IMR-90 (cell line): Measurements from ENCODE around the gene PIEZO1. TPM values are rescaled to one million over a fixed set of nuclear protein-coding genes. Genes with fewer than 3 reads are reported as not detected.

Experiments used
- ATAC-seq: fragments of 200-7000 bp; cut with Tn5 transposase; 2 replicates; pipeline ENCODE4 v1.9.1; 2020; ENCODE audit warnings: low read depth, mild to moderate bottlenecking, moderate library complexity
- BruUV-seq: library from RNA; stranded (reverse); fragments of 400-500 nt; replicated peaks from 2 replicates; lab custom pipeline; 2021; lab: Mats Ljungman, UMichigan
- CTCF ChIA-PET: fragments of 300-600 bp; formaldehyde crosslinking; extraction: SDS; loops from one replicate; lab custom pipeline; 2021; ENCODE audit warnings: antibody characterized with exemption; lab: Yijun Ruan, JAX
- POLR2A ChIA-PET: fragments of 300-600 bp; sonication (Branson Sonifier 250); formaldehyde crosslinking; loops from one replicate; lab custom pipeline; 2022; ENCODE audit warnings: antibody characterized with exemption; ENCODE audit not compliant: unreplicated experiment; lab: Charles Lee
- DNase-seq: peaks from one replicate; pipeline ENCODE4 v3.0.0; 2013
- H2AFZ ChIP-seq: replicated peaks from 2 replicates; pipeline ENCODE3; 2013; ENCODE audit warnings: low read length, mild to moderate bottlenecking; ENCODE audit not compliant: poor library complexity
- H2AK5ac ChIP-seq: 2 replicates; pipeline ENCODE4 v1.6.1; 2013; ENCODE audit warnings: low read depth, low read length, inconsistent platforms
- H2AK9ac ChIP-seq: replicated peaks from 2 replicates; pipeline ENCODE3; 2013; ENCODE audit warnings: mild to moderate bottlenecking, low read depth, low read length, moderate library complexity; ENCODE audit not compliant: poor library complexity
- H2BK120ac ChIP-seq: 2 replicates; pipeline ENCODE4 v1.6.1; 2013; ENCODE audit warnings: low read depth, low read length, inconsistent platforms
- H2BK15ac ChIP-seq: 3 replicates; pipeline ENCODE4 v1.6.1; 2013; ENCODE audit warnings: low read depth, low read length, inconsistent platforms
- H2BK20ac ChIP-seq: 2 replicates; pipeline ENCODE4 v1.6.1; 2013; ENCODE audit warnings: low read depth, mild to moderate bottlenecking, inconsistent platforms, low read length, moderate library complexity
- H2BK5ac ChIP-seq: 2 replicates; pipeline ENCODE4 v1.6.1; 2013; ENCODE audit warnings: mild to moderate bottlenecking, low read depth, low read length, inconsistent platforms; ENCODE audit not compliant: poor library complexity, severe bottlenecking
- H3K14ac ChIP-seq: replicated peaks from 2 replicates; pipeline ENCODE4 v1.6.1; 2013; ENCODE audit warnings: low read depth, low read length, inconsistent platforms
- H3K18ac ChIP-seq: 2 replicates; pipeline ENCODE4 v1.6.1; 2013; ENCODE audit warnings: low read depth, low read length, control low read depth
- H3K23ac ChIP-seq: 2 replicates; pipeline ENCODE4 v1.6.1; 2013; ENCODE audit warnings: low read depth, low read length, inconsistent platforms
- H3K27ac ChIP-seq: 2 replicates; pipeline ENCODE4 v1.5.1; 2013; ENCODE audit warnings: mild to moderate bottlenecking, control low read depth, low read length; ENCODE audit not compliant: insufficient read depth
- H3K27me3 ChIP-seq: 2 replicates; pipeline ENCODE4 v1.6.1; 2013; ENCODE audit warnings: low read length; ENCODE audit not compliant: control insufficient read depth, insufficient read depth
- H3K36me3 ChIP-seq: 2 replicates; pipeline ENCODE4 v1.6.1; 2013; ENCODE audit warnings: low read length, mixed read lengths; ENCODE audit not compliant: control insufficient read depth, insufficient read depth
- H3K4ac ChIP-seq: 2 replicates; pipeline ENCODE4 v1.6.1; 2013; ENCODE audit warnings: low read depth, low read length, inconsistent platforms
- H3K4me1 ChIP-seq: 2 replicates; pipeline ENCODE4 v1.6.1; 2013; ENCODE audit warnings: low read length, mixed read lengths; ENCODE audit not compliant: control insufficient read depth, insufficient read depth
- H3K4me2 ChIP-seq: 2 replicates; pipeline ENCODE4 v1.6.1; 2013; ENCODE audit warnings: low read depth, mild to moderate bottlenecking, control low read depth, low read length, moderate library complexity
- H3K4me3 ChIP-seq: 2 replicates; pipeline ENCODE4 v1.5.1; 2013; ENCODE audit warnings: low read depth, mild to moderate bottlenecking, control low read depth, low read length, moderate library complexity; ENCODE audit not compliant: insufficient read depth
- H3K56ac ChIP-seq: 2 replicates; pipeline ENCODE4 v1.6.1; 2013; ENCODE audit warnings: low read length, inconsistent platforms; ENCODE audit not compliant: insufficient read depth; ENCODE audit errors: extremely low read depth
- H3K79me1 ChIP-seq, 2 experiments: 2 replicates each; pipeline ENCODE4 v1.6.1; 2013; ENCODE audit warnings: low read length in 2 of 2, inconsistent platforms in 1 of 2, low read depth in 1 of 2
- H3K9ac ChIP-seq: 2 replicates; pipeline ENCODE4 v1.6.1; 2013; ENCODE audit warnings: low read depth, low read length, control low read depth
- H3K9me1 ChIP-seq: 2 replicates; pipeline ENCODE4 v1.6.1; 2013; ENCODE audit warnings: low read length, inconsistent platforms; ENCODE audit not compliant: insufficient read depth
- H3K9me3 ChIP-seq: 2 replicates; pipeline ENCODE4 v1.6.1; 2013; ENCODE audit warnings: low read length; ENCODE audit not compliant: control insufficient read depth, insufficient read depth
- H4K20me1 ChIP-seq: 2 replicates; pipeline ENCODE4 v1.6.1; 2013; ENCODE audit warnings: low read length, inconsistent platforms; ENCODE audit not compliant: insufficient read depth
- H4K5ac ChIP-seq: 2 replicates; pipeline ENCODE4 v1.6.1; 2013; ENCODE audit warnings: mild to moderate bottlenecking, low read depth, low read length, control low read depth
- H4K8ac ChIP-seq, 2 experiments: 2 replicates each; pipeline ENCODE4 v1.6.1; 2013; ENCODE audit warnings: low read depth in 2 of 2, low read length in 2 of 2, control low read depth in 1 of 2, inconsistent platforms in 1 of 2
- H4K91ac ChIP-seq: 2 replicates; pipeline ENCODE4 v1.6.1; 2013; ENCODE audit warnings: low read depth, low read length, inconsistent platforms; ENCODE audit not compliant: insufficient read depth
- CEBPB ChIP-seq: IDR thresholded peaks from 2 replicates; pipeline ENCODE4 v1.6.1; 2012; ENCODE audit warnings: low read depth, low read length, improper control_type of control experiment
- CTCF ChIP-seq: conservative IDR thresholded peaks from 2 replicates; pipeline ENCODE4 v1.5.1; 2012; ENCODE audit warnings: mild to moderate bottlenecking, low read depth, low read length, improper control_type of control experiment
- MAZ ChIP-seq: IDR thresholded peaks from 2 replicates; pipeline ENCODE4 v1.6.1; 2012; ENCODE audit warnings: low read depth, mild to moderate bottlenecking, low read length, improper control_type of control experiment, moderate library complexity, borderline replicate concordance
- WGBS, 2 experiments: methylation state at CpG; one replicate each; pipeline versions ENCODE4 v1.1.5 to v1.1.7; 2013; ENCODE audit warnings: missing lambda C conversion rate in 2 of 2; ENCODE audit not compliant: insufficient read length in 1 of 2; ENCODE audit errors: extremely low coverage in 2 of 2; 5-methylcytosine and 5-hydroxymethylcytosine counted together
- dilution Hi-C: fragments of 300-500 bp; cut with HindIII; formaldehyde crosslinking; loops from one replicate; pipeline ENCODE4 v1.14.3; 2018; ENCODE audit warnings: low sequenced_read_pairs; ENCODE audit not compliant: unreplicated experiment
- in situ Hi-C: fragments of 300-500 bp; cut with MboI; formaldehyde crosslinking; loops from 3 replicates; pipeline ENCODE4 v1.14.3; 2019; ENCODE audit warnings: low sequenced_read_pairs, inconsistent platforms, mixed read lengths
- intact Hi-C: fragments of 100-400 bp; cut with micrococcal nuclease; formaldehyde crosslinking; loops from 2 replicates; pipeline ENCODE4 v1.10.0; 2022
- polyA plus RNA-seq, 3 experiments: library from polyadenylated mRNA; depleted of rRNA; stranded (reverse); fragments of >200 nt; gene quantifications; 2 replicates each; pipeline ENCODE4 v1.2.3, GENCODE V29; 2012; ENCODE audit warnings: low replicate concordance in 1 of 3
- total RNA-seq: library from RNA; depleted of rRNA; stranded (reverse); fragments of >200 nt; gene quantifications from 2 replicates; pipeline ENCODE4 v1.2.3, GENCODE V29; 2012

Gene PIEZO1
- total and polyA plus RNA-seq, 2 of the 4 experiments (the other 2 are of a cell fraction), result 36.2 to 372 TPM

- Histone ChIP-seq H2BK20ac (no peak overlapping the region), H2AFZ (peak overlapping the region; percentile 40), H2BK120ac (peak overlapping the region; percentile 10; the same call in 1 of the 2 replicates), H2BK15ac (no peak overlapping the region; the same call in 2 of the 3 replicates), H3K56ac (no peak overlapping the region), H3K79me1 (peaks cover 10 to 91% of the 10 kb centered on the region in 2 experiments), H4K20me1 (peaks cover 96% of the 10 kb centered on the region), H3K36me3 (peaks cover 8% of the 10 kb centered on the region), H2BK5ac (peak overlapping the region; percentile 50), H2AK5ac (peak overlapping the region; percentile 89), H4K91ac (no peak overlapping the region; the same call in 1 of the 2 replicates), H3K27me3 (no peaks in the 10 kb centered on the region), H3K4me3 (no peak overlapping the region), H3K9me3 (no peaks in the 10 kb centered on the region), H3K9me1 (peaks cover 46% of the 10 kb centered on the region), H3K4ac (peak overlapping the region; percentile 71), H3K27ac (peak overlapping the region; percentile 67), H3K18ac (peak overlapping the region; percentile 9; the same call in 1 of the 2 replicates), H4K8ac (peak overlapping the region in 1 of 2 experiments; percentile 65; a peak in 1 of 4 replicates), H3K23ac (no peak overlapping the region), H3K4me1 (peaks cover 59% of the 10 kb centered on the region), H3K4me2 (peak overlapping the region; percentile 42), H3K9ac (no peak overlapping the region), H4K5ac (peak overlapping the region; percentile 43), H2AK9ac (peak overlapping the region; percentile 74), H3K14ac (peak overlapping the region; percentile 25)
- in situ Hi-C loops (no loop called here), intact Hi-C loops (no loop called here), dilution Hi-C loops (no loop called here)
- TF ChIP-seq CTCF (no peak), MAZ (no peak), CEBPB (0 out of 2 replicates have a peak, but pooled peaks have one; percentile 12)
- ATAC-seq, result peak; percentile 5
- no TSS peak for BruUV-seq
- peak; percentile 57 for DNase-seq
- ChIA-PET CTCF (interaction anchor here (1.3 to 1.5 kb wide), 2 partner anchors 9 to 30 kb away, joined by 3 to 4 read pairs; no protein-coding TSS in a partner anchor), POLR2A (interaction anchor here (0.7 kb wide), 1 partner anchor 294 kb away, joined by 3 read pairs; no protein-coding TSS in a partner anchor)
- WGBS, 2 experiments, result 16% methylated on average over 12 of the region's 24 CpGs; no CpG with 5 or more reads in 1 of the 2 experiments
These were observed 16.8 kb downstream of the PIEZO1 start for GRCh38 chr16:88768071-88768783.
